HG03439 (cell line): Measurements from ENCODE around the gene TTC8.
"Not testable (repeated sequence)": the region's sequence is repeated elsewhere in the genome, so short reads cannot be mapped to it uniquely, and the experiment has no call there.

Experiments
- ATAC-seq: cut with Tn5 transposase; IDR thresholded peaks from one replicate; pipeline ENCODE4 v1.9.1; 2021; ENCODE audit warnings: mild to moderate bottlenecking, moderate library complexity; ENCODE audit not compliant: unreplicated experiment

Gene TTC8

DNA sequence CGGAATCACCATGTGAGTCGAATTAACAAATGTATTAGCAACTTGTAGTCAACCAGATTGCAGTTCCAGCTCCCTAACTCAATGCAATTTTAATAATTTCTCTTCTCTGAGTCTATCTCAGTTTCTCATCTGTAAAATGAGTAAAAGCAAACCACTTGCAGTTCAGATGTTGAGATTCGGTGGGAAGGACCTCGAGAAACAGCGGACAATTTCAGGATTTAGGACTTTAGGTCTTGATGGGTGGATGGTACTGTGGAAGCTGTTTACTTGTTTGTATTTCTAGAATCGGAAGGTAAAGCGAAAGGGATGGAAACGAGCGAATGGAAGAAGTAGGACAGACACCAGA is 510 bp upstream of the TTC8 start:
- peak; percentile 2 for ATAC-seq

GRCh38 chr14:88825078-88825458 is 617 bp downstream of the TTC8 start:
- ATAC-seq: no peak

- no peak for ATAC-seq
Measured at GRCh38 chr14:88825503-88825902, 1.1 kb downstream of the TTC8 start.

DNA sequence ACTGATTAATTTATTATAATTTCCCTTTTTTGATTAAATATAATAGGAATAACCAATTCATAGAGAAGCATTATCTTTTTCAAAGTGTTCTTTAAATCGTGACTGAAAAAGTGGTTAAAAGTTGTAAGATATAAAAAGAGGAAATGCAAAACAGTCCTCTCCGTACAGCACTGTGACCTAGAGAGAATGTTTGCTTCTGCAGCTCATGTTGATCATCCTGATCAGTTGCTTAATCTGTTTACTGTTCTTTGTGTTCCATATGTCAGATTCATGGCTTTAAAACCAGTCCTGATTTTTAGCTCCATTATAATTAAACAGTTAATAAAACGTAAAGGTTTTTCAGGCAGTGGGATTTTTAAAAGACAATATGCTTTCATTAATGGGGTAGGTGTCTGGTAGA is 4.7 kb downstream of the TTC8 start:
- no peak for ATAC-seq

DNA sequence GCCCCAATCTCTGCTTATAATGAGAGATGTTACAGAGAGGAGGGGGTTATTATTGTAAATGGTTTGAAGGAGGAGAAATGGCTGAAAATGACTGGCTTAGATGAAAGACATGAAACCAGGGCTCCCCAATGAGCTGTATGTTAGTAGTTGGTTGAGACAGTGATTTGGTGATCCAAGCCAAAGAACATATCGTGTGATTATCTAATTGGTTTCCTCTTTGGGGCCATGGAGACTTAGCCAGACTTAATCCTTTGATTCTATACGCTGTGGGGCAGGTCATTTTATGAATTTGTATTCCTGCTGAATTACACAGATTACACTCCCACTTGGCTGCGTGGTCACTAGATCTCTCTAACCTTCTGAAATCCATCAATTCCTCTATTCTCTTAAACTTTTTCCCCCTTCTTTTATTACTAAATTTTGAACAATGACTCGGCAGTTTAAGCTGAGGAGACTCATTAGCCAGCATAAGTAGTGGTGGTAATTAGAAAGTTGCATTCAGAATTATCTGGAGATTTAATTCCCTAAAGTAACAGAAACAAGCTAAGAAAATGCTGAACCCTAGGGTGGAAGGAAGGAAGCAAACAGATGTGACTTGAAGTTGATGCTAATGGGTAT is 5.3 kb downstream of the TTC8 start:
- no peak for ATAC-seq

DNA sequence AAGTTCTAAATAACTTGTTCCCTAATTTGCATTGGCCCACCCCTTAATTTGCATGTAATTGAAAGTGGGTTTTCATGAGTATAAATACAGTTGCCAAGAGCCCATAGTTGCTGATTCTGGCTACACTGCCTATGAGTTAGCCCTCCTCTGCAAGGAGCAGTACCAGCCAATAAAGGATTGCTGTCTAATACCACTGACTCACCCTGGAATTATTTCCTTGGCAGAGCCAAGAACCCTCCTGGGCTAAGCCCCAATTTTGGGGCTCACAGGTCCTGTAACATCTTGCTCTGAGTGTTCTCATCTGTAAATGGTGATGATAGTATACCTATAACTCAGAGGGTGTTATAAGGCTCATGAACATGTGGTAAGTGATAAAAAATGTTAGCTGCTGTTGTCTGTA is 6.8 kb downstream of the TTC8 start:
- ATAC-seq: no peak

- no peak for ATAC-seq
Measured at GRCh38 chr14:88834883-88835431, 10.5 kb downstream of the TTC8 start.

- no peak for ATAC-seq
Measured at GRCh38 chr14:88835661-88836060, 11.2 kb downstream of the TTC8 start.

- no peak for ATAC-seq
Measured at GRCh38 chr14:88837495-88837894, 13.0 kb downstream of the TTC8 start.

GRCh38 chr14:88838015-88838414 is 13.6 kb downstream of the TTC8 start:
- ATAC-seq: no peak

GRCh38 chr14:88840926-88841325 is 16.5 kb downstream of the TTC8 start:
- ATAC-seq: no peak

- no peak for ATAC-seq
Measured at GRCh38 chr14:88841741-88842140, 17.3 kb downstream of the TTC8 start.

GRCh38 chr14:88842414-88842813 is 18.0 kb downstream of the TTC8 start:
- no peak for ATAC-seq

DNA sequence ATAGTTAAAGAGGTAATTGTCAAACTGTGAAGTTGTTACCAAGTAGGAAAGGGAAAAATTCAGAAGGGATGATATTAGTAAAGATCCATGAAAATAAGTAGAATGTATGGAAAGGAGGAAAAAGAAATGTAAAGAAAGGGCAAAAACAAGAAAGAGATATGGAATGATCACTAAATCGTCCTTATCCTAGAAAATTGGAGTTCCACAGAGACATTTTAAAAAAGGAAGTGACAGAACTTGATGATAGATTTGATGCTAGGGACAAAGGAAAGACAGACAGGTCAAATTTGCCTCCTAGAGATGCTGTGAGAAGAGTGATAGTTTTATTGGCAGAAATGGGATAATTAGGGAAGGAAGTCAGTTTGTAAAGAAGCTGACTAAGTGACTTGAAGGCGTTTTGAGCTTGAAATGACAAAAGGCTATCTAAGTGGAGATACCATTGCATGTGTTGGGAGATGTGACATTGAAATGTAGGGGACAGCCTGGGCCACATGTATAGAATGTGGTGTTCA is 20.6 kb downstream of the TTC8 start:
- ATAC-seq: no peak

GRCh38 chr14:88848571-88848970 is 24.1 kb downstream of the TTC8 start:
- ATAC-seq: no peak

GRCh38 chr14:88849716-88850115 is 25.3 kb downstream of the TTC8 start:
- ATAC-seq: no peak

DNA sequence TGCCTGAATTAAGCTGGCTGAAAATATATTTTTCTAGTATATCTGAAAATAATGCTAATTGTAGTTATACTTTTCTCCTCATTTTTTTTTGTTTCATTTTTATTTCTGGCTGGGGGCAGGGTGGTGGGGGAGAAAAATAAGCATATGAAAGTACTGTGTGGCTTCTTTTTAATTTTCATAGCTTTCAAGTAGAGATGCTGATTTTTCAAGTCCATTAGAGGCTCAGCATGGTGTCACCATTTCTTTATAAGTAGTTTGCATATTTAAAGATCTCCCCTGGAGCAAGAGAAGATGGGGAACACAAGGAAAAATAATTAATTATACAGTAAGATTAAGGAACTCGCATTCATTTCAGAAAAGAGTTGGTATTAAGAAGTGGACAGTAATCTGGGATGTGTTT is 27.1 kb downstream of the TTC8 start:
- no peak for ATAC-seq

DNA sequence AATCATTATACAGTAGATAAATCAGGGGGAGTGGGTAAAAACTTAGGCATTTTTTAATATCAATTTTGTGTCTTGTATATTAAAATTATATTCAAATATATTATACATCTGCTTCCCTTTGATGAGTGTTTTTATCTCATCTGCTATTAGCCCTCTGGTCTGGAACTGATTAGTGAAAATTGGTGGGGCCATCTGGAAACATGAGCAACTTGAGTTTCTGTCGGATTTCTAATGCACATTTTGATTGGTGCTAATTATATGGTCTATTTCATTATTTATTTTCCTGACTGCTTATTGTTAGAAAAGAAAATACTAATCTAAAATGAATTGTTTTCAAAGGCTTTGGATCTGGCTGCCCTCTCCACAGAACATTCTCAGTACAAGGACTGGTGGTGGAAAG is 28.2 kb downstream of the TTC8 start:
- no peak for ATAC-seq

GRCh38 chr14:88853129-88853528 is 28.7 kb downstream of the TTC8 start:
- no peak for ATAC-seq

- no peak for ATAC-seq
Measured at GRCh38 chr14:88856786-88857366, 32.4 kb downstream of the TTC8 start.

DNA sequence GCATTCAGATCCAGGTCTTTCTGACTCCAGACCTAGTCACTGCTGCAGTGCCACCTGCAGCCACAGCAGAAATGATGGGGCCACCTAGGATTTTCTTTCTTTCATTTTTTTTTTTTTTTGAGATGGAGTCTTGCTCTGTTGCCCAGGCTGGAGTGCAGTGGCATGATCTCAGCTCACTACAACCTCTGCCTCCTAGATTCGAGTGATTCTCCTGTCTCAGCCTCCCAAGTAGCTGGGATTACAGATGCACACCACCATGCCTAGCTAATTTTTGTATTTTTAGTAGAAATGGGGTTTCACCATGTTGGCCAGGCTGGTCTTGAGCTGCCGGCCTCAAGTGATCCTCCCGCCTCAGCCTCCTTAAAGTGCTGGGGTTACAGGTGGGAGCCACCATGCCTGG is 33.4 kb downstream of the TTC8 start:
- ATAC-seq: not testable (repeated sequence)

GRCh38 chr14:88859118-88859517 is 34.7 kb downstream of the TTC8 start:
- ATAC-seq: not testable (repeated sequence)

DNA sequence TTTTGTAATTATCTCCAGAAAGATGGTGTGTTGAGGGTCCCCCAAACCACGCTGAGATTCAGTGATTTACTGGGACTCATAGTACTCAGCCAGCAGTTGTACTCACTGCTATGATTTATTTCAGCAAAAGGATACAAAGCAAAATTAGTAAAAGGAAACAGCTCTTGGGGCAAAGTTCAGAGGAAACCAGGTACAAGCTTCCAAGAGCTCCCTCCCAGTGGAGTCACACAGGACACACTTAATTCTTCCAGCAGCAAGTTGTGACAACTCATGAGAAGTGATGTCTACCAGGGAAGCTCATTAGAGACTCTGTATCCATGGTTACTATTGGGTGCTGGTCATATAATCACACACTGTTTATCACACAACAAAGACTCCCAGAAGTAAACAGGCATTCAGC is 38.7 kb downstream of the TTC8 start:
- no peak for ATAC-seq
